Measurements from ENCODE around the gene DPF3. TPM values are rescaled to one million over a fixed set of nuclear protein-coding genes. Genes with fewer than 3 reads are reported as not detected.

Gene DPF3
- total RNA-seq, 1 donor from 2014 or later: 27.3 TPM

- intact Hi-C loops (cut with DNase I): no loop called here
- DNase-seq (ENCODE audit: missing footprints) (no peak), ATAC-seq (no peak)
Observed at GRCh38 chr14:72589652-72590051, 304.2 kb downstream of the DPF3 start.

GRCh38 chr14:72588521-72588920 is 305.4 kb downstream of the DPF3 start:
- intact Hi-C loops (cut with DNase I): no loop called here
- ATAC-seq: no peak
- DNase-seq (ENCODE audit: missing footprints): no peak

GRCh38 chr14:72583316-72584272 is 310.3 kb downstream of the DPF3 start:
- DNase-seq (ENCODE audit: missing footprints) (no peak), ATAC-seq (no peak)
- intact Hi-C loops (cut with DNase I): no loop called here

GRCh38 chr14:72582582-72582981 is 311.3 kb downstream of the DPF3 start:
- intact Hi-C loops (cut with DNase I): no loop called here
- ATAC-seq: no peak
- no peak for DNase-seq (ENCODE audit: missing footprints)

DNA sequence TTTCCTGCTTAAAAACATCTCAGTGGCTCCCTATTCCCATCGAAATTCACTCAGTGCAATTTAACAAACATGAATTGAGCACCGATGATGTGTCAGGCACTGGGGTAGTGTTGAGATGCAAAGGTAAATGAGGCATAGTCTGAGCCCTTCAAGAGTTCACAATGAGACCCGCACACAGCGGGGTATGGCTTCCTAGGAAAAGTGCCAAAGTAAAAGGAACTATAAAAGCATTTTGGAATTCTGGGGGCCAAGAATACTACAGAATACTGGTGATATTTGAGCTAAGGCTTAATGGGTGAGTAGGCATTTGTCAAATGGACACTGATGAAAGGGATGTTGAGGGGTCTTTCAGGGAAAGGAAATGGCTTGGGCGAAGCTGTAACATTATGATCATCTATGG is 315.4 kb downstream of the DPF3 start:
- DNase-seq (ENCODE audit: missing footprints) (no peak), ATAC-seq (no peak)
- intact Hi-C loops (cut with DNase I): no loop called here

GRCh38 chr14:72577521-72577920 is 316.4 kb downstream of the DPF3 start:
- ATAC-seq (no peak), DNase-seq (ENCODE audit: missing footprints) (no peak)
- intact Hi-C loops (cut with DNase I): no loop called here

DNA sequence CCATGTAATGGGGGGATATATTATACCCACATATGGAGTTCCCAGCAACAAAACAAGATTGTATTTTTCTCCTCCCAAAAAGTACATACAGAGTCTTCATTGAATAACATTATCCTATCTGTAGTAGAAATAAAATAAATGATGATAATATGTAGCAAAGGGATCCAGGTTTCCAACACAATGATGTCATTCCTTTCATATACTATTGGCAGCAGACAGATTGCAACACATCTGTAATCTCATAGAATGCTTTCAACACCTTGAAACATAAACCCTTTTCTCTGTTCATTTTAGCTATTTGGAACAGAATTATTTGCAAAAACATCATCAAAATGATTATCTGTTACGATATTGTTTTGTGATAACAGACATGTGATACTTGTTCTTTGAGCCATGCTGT is 317.6 kb downstream of the DPF3 start:
- ATAC-seq (no peak), DNase-seq (ENCODE audit: missing footprints) (no peak)
- intact Hi-C loops (cut with DNase I): no loop called here

GRCh38 chr14:72574715-72575114 is 319.2 kb downstream of the DPF3 start:
- ATAC-seq (no peak), DNase-seq (ENCODE audit: missing footprints) (no peak)
- intact Hi-C loops (cut with DNase I): no loop called here

DNA sequence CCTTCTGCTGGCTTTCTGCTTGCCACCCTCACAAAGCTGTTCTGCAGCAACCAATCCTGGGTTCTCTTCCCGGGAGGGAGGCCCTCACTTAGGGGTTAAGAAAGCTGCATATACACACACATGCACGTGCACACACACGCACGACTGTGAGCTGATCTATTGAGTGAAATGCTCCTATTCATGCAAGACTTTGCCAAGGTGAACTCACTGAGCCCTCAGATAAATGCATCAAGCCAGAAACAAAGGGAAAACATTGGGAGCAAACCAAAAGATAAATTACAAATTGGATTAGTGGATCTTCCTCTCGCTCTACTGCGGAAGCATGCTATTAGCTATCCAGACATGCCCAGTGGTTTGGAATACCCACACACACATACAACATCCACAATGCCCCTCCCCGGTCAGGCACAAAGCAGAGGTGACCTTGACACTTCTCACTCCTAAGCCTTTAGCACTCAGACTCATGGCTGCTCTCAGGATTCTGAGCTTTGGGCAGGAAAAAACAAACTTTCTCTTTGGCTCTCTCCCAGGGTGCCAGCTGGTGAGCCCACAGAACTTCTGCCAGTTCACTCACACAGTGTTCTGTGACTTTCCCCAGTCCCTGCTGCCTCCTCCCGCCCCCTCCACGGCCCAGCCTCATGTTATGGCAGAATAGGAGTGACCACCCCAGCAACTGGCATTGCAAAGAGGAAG is 320.0 kb downstream of the DPF3 start:
- ATAC-seq (no peak), DNase-seq (ENCODE audit: missing footprints) (no peak)
- intact Hi-C loops (cut with DNase I): no loop called here

Other genes with a start within 250 kb of the DPF3 start
- 7.9 TPM for gene DCAF4, start 32.4 kb upstream of the DPF3 start, total RNA-seq
- gene ZFYVE1, start 133.0 kb upstream of the DPF3 start, total RNA-seq: 14.1 TPM
- 32.8 TPM for gene RBM25, start 164.4 kb upstream of the DPF3 start, total RNA-seq
- 23.5 TPM for gene PSEN1, start 242.4 kb upstream of the DPF3 start, total RNA-seq